ENCODE data around the gene NEXN.
A peak's percentile ranks its signal among the peaks of the same experiment; 100 is the strongest.

NEXN gene

DNA sequence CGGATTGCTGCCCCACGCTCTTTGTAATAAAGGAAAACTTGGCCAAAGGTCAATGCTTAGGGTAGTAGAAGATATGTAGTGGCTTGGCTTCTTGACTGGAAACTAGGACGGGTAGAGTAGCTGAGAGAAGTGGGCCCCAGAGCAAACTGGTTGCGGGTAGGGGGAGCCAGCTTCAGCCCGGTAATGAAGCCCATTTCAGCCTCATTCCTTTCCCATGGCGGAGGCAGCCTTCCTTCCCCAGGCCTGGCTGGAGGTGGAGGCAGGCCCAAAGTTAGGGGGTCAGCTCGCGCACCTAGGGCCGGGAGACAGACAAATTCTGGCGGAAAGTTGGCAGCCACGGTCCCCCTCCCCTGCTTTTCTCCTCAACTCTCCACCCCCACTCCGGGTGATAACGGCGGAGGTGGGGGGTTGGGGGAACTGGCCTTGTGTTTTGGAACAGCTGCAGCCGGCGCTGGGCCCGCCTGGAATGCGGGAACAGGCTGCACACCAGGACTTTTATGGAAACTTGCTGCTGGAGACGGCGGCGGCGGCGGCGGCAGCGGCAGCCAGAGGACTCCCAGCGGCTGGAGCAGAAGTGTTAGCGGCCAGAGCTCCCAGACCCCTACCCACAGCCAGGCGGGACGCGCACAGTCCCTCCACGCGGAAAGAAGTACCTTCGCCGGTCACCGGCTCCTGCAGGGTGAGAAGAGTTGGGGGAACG, at the start of gene NEXN:
TSS of gene NEXN (plus strand) at position 544 of the 700 bp plus-strand sequence. CDS start 27,483 bp downstream, outside the sequence.
- peak; percentile 51 for DNase-seq (ENCODE audit: low spot score)

- DNase-seq (ENCODE audit: low spot score), result no peak
Observed at GRCh38 chr1:77841574-77841973, 46.9 kb upstream of the NEXN start.

DNA sequence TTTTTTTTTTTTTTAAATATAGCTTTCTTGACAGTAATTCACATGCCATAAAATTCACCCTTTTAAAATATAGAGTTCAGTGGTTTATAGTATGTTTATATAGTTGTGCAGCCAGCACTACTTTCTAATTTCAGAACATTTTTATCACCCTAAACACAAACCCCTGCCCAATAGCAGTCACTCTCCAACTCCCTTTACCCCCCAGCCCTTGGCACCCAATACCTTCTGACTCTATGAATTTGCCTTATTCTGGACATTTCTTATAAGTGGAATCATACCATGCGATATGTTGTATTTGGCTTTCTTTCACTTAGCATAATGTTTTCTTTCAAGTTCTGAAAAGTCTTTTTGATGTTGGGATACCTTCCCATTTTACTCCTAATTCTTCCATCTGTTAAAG, 42.5 kb upstream of the NEXN start:
- DNase-seq (ENCODE audit: low spot score), result no peak

DNA sequence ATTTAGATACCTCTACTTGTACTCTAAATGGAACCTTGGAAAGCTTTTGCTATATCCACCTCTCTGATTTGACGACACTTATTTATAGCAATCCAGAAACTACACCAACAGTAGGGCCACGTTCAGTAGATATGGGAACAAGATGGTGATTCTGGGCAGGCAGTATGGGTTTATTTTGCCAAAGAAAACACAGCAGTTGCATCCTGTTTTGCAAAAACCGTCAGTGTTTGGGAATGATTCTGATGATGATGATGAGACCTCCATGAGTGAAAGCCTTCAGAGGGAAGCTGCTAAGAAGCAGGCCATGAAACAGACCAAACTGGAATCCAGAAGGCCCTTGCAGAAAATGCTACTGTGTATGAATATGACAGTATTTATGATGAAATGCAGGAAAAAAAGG, 41.5 kb upstream of the NEXN start:
- DNase-seq (ENCODE audit: low spot score), result no peak

DNA sequence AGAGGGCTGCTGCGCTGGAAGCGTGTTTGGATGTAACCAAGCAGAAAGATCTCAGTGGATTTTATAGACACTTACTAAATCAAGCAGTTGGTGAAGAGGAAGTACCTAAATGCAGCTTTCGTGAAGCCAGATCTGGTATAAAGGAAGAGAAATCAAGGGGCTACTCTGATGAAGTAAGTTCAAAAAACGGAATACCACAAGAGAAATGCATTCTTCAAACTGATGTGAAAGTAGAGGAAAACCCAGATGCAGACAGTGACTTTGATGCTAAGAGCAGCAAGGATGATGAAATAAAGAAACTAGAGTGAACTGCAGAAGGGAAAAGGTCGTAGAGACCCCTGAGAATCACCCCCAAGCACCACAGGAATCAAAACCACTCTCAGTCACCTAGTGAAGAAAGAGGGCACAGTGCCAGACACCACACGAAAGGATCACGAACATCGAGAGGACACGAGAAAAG, 40.8 kb upstream of the NEXN start:
- DNase-seq (ENCODE audit: low spot score), result no peak

- DNase-seq (ENCODE audit: low spot score), result no peak
Observed at GRCh38 chr1:77850082-77850481, 38.3 kb upstream of the NEXN start.

DNA sequence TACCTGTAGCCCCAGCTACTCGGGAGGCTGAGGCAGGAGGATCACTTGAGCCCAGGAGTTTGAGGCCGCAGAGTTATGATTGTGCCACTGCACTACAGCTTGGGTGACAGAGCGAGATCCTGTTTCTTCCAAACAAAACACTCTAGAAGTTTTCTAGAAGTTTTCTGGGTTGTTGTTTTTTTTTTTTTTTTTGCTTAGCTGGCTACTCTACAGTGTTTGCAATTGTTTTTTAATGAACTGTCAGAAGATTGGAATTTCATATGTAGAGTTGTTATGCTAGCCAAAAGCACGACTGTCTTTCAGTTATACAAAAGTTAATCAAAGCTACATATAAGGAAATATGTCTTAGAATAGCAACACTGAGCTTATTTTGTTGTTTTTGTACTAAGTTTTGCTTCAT, 30.9 kb upstream of the NEXN start:
- no peak for DNase-seq (ENCODE audit: low spot score)

DNA sequence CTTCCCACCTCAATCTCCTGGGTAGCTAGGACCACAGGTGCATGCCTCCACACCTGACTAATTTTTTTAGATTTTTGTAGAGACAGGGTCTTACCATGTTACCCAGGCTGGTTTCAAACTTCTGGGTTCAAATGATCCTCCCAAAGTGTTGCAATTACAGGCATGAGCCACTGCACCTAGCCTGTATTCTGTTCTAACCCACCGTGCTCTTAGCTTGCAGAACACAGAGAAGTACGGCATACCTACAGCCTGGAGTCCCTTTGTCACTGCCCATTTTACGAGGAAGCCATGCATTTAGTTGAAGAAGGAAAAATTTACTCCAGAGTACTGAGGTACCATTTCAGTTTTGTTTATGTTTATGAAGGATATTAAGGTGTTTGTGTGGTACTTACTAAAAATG, 29.7 kb upstream of the NEXN start:
- no peak for DNase-seq (ENCODE audit: low spot score)

DNA sequence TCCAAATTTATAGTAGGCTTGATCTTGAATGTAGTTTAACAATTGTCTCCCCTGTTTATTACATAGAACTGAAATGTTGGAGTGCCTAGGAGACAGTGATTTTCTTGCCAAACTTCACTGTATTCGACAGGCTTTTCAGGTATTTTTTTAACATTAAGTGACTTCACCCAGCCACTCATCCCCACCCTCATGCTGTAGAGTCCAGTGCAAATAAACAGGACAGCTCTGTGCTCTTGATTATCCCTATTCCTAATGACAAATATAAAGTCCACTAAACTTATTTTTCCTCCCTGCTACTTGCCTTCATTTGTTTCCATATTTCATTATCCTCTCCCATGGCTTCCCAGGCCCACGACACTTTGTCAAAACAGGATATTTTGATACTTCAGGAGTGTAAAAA, 29.2 kb upstream of the NEXN start:
- no peak for DNase-seq (ENCODE audit: low spot score)

- DNase-seq (ENCODE audit: low spot score), result no peak
Observed at GRCh38 chr1:77866296-77866695, 22.1 kb upstream of the NEXN start.

DNA sequence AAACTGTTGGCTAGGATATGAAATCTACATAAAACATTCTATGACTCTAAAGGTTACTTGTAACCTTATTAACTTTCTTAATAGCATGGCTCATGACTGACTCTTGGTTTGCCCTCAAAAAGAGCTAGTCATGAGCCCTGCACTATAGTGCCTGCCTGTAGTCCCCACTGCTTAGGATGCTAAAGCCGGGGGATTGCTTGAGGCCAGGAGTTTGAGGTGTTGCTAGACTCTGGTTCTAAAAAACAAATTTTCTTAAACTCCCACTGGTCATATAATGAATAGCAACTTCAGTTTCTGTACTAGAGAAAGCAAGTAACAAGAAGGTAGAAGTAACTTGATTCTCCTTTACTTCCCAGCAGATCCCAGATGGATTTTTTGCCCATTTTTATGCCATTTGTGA, 15.8 kb upstream of the NEXN start:
- no peak for DNase-seq (ENCODE audit: low spot score)

- no peak for DNase-seq (ENCODE audit: low spot score)
Observed at GRCh38 chr1:77873461-77873860, 15.0 kb upstream of the NEXN start.

GRCh38 chr1:77874804-77875445, 13.5 kb upstream of the NEXN start:
- no peak for DNase-seq (ENCODE audit: low spot score)

DNA sequence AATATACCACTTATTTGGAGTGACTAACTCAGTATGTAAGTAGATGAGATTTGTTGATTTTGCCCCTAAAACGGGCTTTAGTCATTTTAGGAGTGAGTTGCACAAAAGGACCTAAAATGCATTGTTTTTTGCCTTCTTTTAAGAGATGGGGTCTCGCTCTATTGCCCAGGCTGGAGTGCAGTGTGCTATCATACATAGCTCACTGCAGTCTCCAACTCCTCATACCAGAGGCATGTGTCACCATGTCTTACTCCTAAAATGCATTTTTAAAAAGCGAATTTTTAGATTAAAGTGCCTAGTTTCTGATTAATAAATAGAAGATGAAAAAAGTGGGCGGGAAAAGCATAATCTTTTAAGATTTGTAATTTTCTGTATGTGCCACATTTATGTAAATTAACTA, 11.5 kb upstream of the NEXN start:
- no peak for DNase-seq (ENCODE audit: low spot score)

DNA sequence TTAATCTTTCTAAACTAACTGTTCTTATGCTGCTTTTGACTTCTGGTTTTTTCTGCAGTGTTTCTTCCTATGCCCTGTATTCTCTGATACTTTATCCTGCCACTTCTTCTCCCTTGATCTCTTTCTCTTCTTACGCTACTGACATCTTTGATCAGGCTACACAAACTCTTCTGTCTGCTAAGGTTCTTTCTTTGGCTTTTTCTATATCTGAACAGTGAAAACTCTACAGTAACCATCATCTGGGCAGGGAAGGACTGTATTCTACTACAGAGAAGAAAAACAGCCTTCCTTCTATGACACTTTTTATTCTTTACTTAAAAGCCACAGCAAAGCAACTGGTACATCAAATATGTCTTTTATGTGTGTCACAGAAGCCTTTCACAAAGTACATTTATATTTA, 7.4 kb upstream of the NEXN start:
- no peak for DNase-seq (ENCODE audit: low spot score)

DNA sequence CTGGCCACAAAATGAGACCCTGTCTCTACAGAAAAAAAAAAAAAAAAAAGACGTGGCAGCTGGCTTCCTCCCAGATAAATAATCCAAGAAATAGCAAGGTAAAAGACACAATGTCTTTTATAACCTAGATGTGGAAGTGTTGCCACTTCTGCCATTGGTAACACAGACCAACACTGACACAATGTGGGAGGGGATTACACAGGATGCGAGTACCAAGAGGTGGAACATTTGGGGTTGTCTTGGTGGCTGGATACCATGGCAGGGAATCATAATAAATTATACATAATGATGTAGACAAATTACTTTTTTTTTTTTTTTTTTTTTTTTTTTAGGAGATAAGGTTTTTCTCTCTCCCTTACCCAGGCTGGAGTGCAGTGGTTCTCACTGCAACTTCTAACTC, 6.0 kb upstream of the NEXN start:
- DNase-seq (ENCODE audit: low spot score), result no peak

- DNase-seq (ENCODE audit: low spot score), result peak; percentile 34
Observed at GRCh38 chr1:77888781-77889642, 588 bp downstream of the NEXN start.

DNA sequence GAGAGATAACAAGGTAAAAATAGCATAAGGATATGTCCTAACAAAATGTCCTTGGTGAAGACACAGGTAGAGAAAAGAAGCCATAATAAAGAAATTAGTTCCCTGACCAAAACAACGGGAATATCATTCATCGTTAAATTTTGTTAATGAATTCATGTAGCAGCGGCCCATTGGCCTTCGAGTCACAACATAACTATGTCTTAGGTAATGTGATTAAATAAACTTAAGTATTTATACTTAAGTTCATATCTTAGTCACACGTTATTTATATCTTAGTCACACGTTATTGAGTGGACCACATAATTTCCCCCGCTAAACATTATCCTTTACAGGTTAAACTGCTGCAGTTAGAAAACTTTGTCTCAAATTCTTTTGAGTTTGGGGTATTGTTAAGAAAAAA, 1.2 kb downstream of the NEXN start:
- DNase-seq (ENCODE audit: low spot score), result no peak

DNA sequence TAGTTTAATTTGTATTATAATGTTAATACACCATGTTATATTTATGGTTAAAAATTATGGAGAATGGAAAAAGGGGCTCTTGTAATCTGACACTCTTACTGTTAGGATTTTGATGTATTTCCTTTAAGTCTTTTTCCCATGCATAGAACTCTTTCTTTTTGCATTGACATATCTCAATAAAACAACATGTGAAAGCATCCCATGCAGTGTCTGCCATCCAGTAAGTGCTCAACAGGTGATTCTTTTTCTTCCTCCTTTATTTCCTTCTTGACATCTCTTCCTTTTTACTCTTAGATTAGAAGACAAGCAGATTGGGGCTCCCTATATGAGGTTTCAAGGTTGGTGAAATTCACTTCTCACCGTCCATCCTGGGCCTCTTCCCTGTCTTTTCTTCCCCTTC, 2.8 kb downstream of the NEXN start:
- DNase-seq (ENCODE audit: low spot score), result no peak

GRCh38 chr1:77899647-77900320, 11.4 kb downstream of the NEXN start:
- no peak for DNase-seq (ENCODE audit: low spot score)

GRCh38 chr1:77900687-77901293, 12.4 kb downstream of the NEXN start:
- peak; percentile 42 for DNase-seq (ENCODE audit: low spot score)

DNA sequence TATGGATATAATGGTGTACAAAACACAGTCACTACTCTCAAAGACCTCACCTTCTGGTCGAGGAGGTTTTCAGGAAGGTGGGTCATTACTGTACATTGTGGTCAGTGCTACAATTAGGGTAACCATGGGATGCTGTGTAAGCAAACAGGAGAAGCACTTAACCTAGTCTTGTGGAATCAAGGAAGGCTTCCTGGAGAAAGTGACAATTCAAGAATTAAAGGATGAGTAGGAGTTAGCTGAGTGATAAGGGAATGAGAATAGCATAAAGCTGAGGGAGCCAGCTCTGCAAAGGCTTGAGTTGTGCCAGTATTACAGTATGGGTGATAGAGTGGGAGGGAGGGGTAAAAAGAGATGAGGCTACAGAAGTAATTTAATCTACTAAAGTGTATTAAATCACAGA, 17.2 kb downstream of the NEXN start:
- no peak for DNase-seq (ENCODE audit: low spot score)

Data from cerebellar cortex (tissue), 1 donor.